Activated T-helper 9 cell treated with anti-CD3 and anti-CD28 coated beads, Interleukin-2, amount 50 U/mL, for 16 hours (primary cell): ENCODE measurements around the gene AFG1L.

Source experiments
- DNase-seq: peaks from one replicate; pipeline ENCODE4 v3.0.0-alpha.2; 2020; ENCODE audit warnings: low read depth

The AFG1L gene

GRCh38 chr6:108454356-108454755, 159.5 kb downstream of the AFG1L start:
- DNase-seq = no peak

GRCh38 chr6:108455688-108456087, 160.8 kb downstream of the AFG1L start:
- no peak for DNase-seq

- no peak for DNase-seq
Observed at GRCh38 chr6:108463784-108464183, 168.9 kb downstream of the AFG1L start.

GRCh38 chr6:108464418-108465097, 169.7 kb downstream of the AFG1L start:
- DNase-seq = no peak

GRCh38 chr6:108465098-108465495, 170.2 kb downstream of the AFG1L start:
- no peak for DNase-seq

GRCh38 chr6:108468346-108468745, 173.5 kb downstream of the AFG1L start:
- DNase-seq = no peak

GRCh38 chr6:108469316-108469715, 174.5 kb downstream of the AFG1L start:
- no peak for DNase-seq

GRCh38 chr6:108473197-108473596, 178.3 kb downstream of the AFG1L start:
- no peak for DNase-seq

- no peak for DNase-seq
Observed at GRCh38 chr6:108476376-108476775, 181.5 kb downstream of the AFG1L start.

- no peak for DNase-seq
Observed at GRCh38 chr6:108476847-108477430, 182.1 kb downstream of the AFG1L start.

- DNase-seq = no peak
Observed at GRCh38 chr6:108482559-108482958, 187.7 kb downstream of the AFG1L start.

GRCh38 chr6:108484016-108484415, 189.2 kb downstream of the AFG1L start:
- no peak for DNase-seq

- no peak for DNase-seq
Observed at GRCh38 chr6:108489699-108490098, 194.8 kb downstream of the AFG1L start.

- no peak for DNase-seq
Observed at GRCh38 chr6:108492131-108492766, 197.4 kb downstream of the AFG1L start.

- no peak for DNase-seq
Observed at GRCh38 chr6:108494434-108494833, 199.6 kb downstream of the AFG1L start.

GRCh38 chr6:108497883-108498282, 203.0 kb downstream of the AFG1L start:
- DNase-seq = no peak

- DNase-seq = no peak
Observed at GRCh38 chr6:108501559-108501958, 206.7 kb downstream of the AFG1L start.

GRCh38 chr6:108502832-108503231, 208.0 kb downstream of the AFG1L start:
- DNase-seq = no peak

GRCh38 chr6:108507316-108507715, 212.5 kb downstream of the AFG1L start:
- no peak for DNase-seq

GRCh38 chr6:108510461-108511319, 215.8 kb downstream of the AFG1L start:
- DNase-seq = no peak

- DNase-seq = no peak
Observed at GRCh38 chr6:108518714-108519576, 224.1 kb downstream of the AFG1L start.
